H1 (cell line): ENCODE measurements around the gene SLC20A1. TPM values are rescaled to one million over a fixed set of nuclear protein-coding genes. Genes with fewer than 3 reads are reported as not detected.

Experiments
- CTCF ChIA-PET: fragments of 300-600 bp; sonication (Branson Sonifier 250); formaldehyde crosslinking; loops from one replicate; lab custom pipeline; 2021; ENCODE audit not compliant: partially characterized antibody; lab: Charles Lee
- POLR2A ChIA-PET: fragments of 300-600 bp; sonication (Branson Sonifier 250); formaldehyde crosslinking; loops from one replicate; lab custom pipeline; 2021; ENCODE audit warnings: inconsistent platforms; ENCODE audit not compliant: partially characterized antibody; lab: Charles Lee
- DNase-seq, 2 experiments: peaks; one replicate each; pipeline versions ENCODE4 v3.0.0 to v3.0.0-alpha.2; 2010 to 2022; ENCODE audit warnings: low spot score in 2 of 2, low read depth in 1 of 2, mixed read lengths in 1 of 2
- FAIRE-seq: peaks from 2 replicates; lab custom pipeline; 2011; peaks lifted over from hg19 to GRCh38; lab: Jason Lieb, UNC
- H2AFZ ChIP-seq: 2 replicates; pipeline ENCODE4 v1.8.1; 2012; ENCODE audit warnings: low read length, inconsistent platforms
- H2AK5ac ChIP-seq: 2 replicates; pipeline ENCODE4 v1.6.1; 2013; ENCODE audit warnings: low read depth, low read length
- H2BK120ac ChIP-seq: replicated peaks from 2 replicates; pipeline ENCODE3; 2013; ENCODE audit warnings: low read depth, low read length, inconsistent platforms
- H2BK12ac ChIP-seq: 2 replicates; pipeline ENCODE4 v1.6.1; 2013; ENCODE audit warnings: low read depth, low read length
- H2BK15ac ChIP-seq: 2 replicates; pipeline ENCODE4 v1.6.1; 2013; ENCODE audit warnings: low read length
- H2BK20ac ChIP-seq: 2 replicates; pipeline ENCODE4 v1.6.1; 2013; ENCODE audit warnings: low read length
- H2BK5ac ChIP-seq: 2 replicates; pipeline ENCODE4 v1.6.1; 2013; ENCODE audit warnings: low read depth, low read length
- H3K14ac ChIP-seq: 2 replicates; pipeline ENCODE4 v1.6.1; 2013; ENCODE audit warnings: inconsistent platforms; ENCODE audit not compliant: insufficient read length
- H3K18ac ChIP-seq: 2 replicates; pipeline ENCODE4 v1.6.1; 2013; ENCODE audit warnings: low read length; ENCODE audit errors: extremely low read depth
- H3K23ac ChIP-seq: 2 replicates; pipeline ENCODE4 v1.6.1; 2013; ENCODE audit warnings: inconsistent platforms; ENCODE audit not compliant: insufficient read length
- H3K23me2 ChIP-seq: 2 replicates; pipeline ENCODE4 v1.6.1; 2013; ENCODE audit warnings: low read depth, low read length
- H3K27ac ChIP-seq: 2 replicates; pipeline ENCODE4 v1.6.1; 2011; ENCODE audit warnings: low read depth, low read length, inconsistent platforms
- H3K27me3 ChIP-seq, 4 experiments: replicated peaks in 1 of 4; 1 replicate in 1 of 4; 2 replicates in 3 of 4; pipeline versions ENCODE4 v1.6.1 to v1.8.1; 2011 to 2013; ENCODE audit warnings: low read length in 3 of 4, mild to moderate bottlenecking in 3 of 4, inconsistent platforms in 2 of 4, mixed read lengths in 2 of 4, moderate library complexity in 1 of 4; ENCODE audit not compliant: control insufficient read depth in 3 of 4, insufficient read depth in 3 of 4; ENCODE audit errors: extremely low read depth in 1 of 4
- H3K36me3 ChIP-seq, 4 experiments: 2 replicates each; pipeline versions ENCODE4 v1.6.1 to v1.8.1; 2011 to 2013; ENCODE audit warnings: mild to moderate bottlenecking in 4 of 4, low read length in 3 of 4, moderate library complexity in 2 of 4, control low read depth in 1 of 4, inconsistent platforms in 1 of 4; ENCODE audit not compliant: insufficient read depth in 4 of 4, control insufficient read depth in 2 of 4
- H3K4ac ChIP-seq: replicated peaks from 2 replicates; pipeline ENCODE3; 2013; ENCODE audit warnings: low read length, low read depth, mixed read lengths, inconsistent platforms; ENCODE audit not compliant: insufficient read length
- H3K4me1 ChIP-seq, 4 experiments: replicated peaks in 1 of 4; 1 replicate in 1 of 4; 2 replicates in 3 of 4; pipeline versions ENCODE4 v1.6.1 to v1.8.1; 2011 to 2013; ENCODE audit warnings: low read length in 3 of 4, inconsistent platforms in 2 of 4, mixed read lengths in 1 of 4; ENCODE audit not compliant: insufficient read depth in 4 of 4, control insufficient read depth in 3 of 4
- H3K4me2 ChIP-seq, 2 experiments: 2 replicates each; pipeline versions ENCODE4 v1.6.1 to v1.8.1; 2011 to 2013; ENCODE audit warnings: low read depth in 2 of 2, low read length in 2 of 2, control low read depth in 1 of 2, inconsistent platforms in 1 of 2, mild to moderate bottlenecking in 1 of 2; ENCODE audit not compliant: insufficient read depth in 1 of 2
- H3K4me3 ChIP-seq, 4 experiments: fragments of 200-600, 300-600 bp in 1 of 4; sonication (generic), shearing (Covaris generic), sonication (Bioruptor Twin) in 1 of 4; 2 replicates each; pipeline versions ENCODE4 v1.5.1 to v1.8.1; 2011 to 2016; ENCODE audit warnings: low read length in 4 of 4, low read depth in 3 of 4, control low read depth in 2 of 4, inconsistent platforms in 2 of 4, mild to moderate bottlenecking in 2 of 4, mixed read lengths in 1 of 4, moderate library complexity in 1 of 4; ENCODE audit not compliant: insufficient read depth in 2 of 4; ENCODE audit errors: extremely low read depth in 1 of 4
- H3K56ac ChIP-seq: replicated peaks from 2 replicates; pipeline ENCODE3; 2013; ENCODE audit warnings: low read depth, mild to moderate bottlenecking, mixed read lengths, low read length, inconsistent platforms; ENCODE audit not compliant: insufficient read length
- H3K79me1 ChIP-seq: 2 replicates; pipeline ENCODE4 v1.6.1; 2013; ENCODE audit warnings: low read depth, low read length, control low read depth
- H3K79me2 ChIP-seq, 2 experiments: 2 replicates each; pipeline versions ENCODE4 v1.6.1 to v1.8.1; 2012 to 2013; ENCODE audit warnings: low read length in 2 of 2, mild to moderate bottlenecking in 2 of 2, inconsistent platforms in 1 of 2; ENCODE audit not compliant: insufficient read depth in 2 of 2, control insufficient read depth in 1 of 2
- H3K9ac ChIP-seq, 4 experiments: replicated peaks in 1 of 4; 1 replicate in 1 of 4; 2 replicates in 3 of 4; pipeline versions ENCODE4 v1.6.1 to v1.8.1; 2011 to 2013; ENCODE audit warnings: low read depth in 3 of 4, low read length in 3 of 4, control low read depth in 2 of 4, mild to moderate bottlenecking in 2 of 4, moderate library complexity in 2 of 4, inconsistent platforms in 1 of 4; ENCODE audit errors: extremely low read depth in 1 of 4
- H3K9me3 ChIP-seq, 2 experiments: 2 replicates each; pipeline versions ENCODE4 v1.6.1 to v1.8.1; 2012 to 2013; ENCODE audit warnings: mild to moderate bottlenecking in 2 of 2, moderate library complexity in 2 of 2, control low read depth in 1 of 2, inconsistent platforms in 1 of 2, low read depth in 1 of 2, low read length in 1 of 2, mixed read lengths in 1 of 2; ENCODE audit not compliant: insufficient read depth in 2 of 2
- H4K20me1 ChIP-seq, 2 experiments: replicated peaks in 1 of 2; 2 replicates each; pipeline versions ENCODE3 to v1.8.1; 2011 to 2013; ENCODE audit warnings: inconsistent platforms in 2 of 2, low read length in 2 of 2, mild to moderate bottlenecking in 1 of 2; ENCODE audit not compliant: insufficient read depth in 2 of 2, control insufficient read depth in 1 of 2
- H4K5ac ChIP-seq: 2 replicates; pipeline ENCODE4 v1.6.1; 2013; ENCODE audit warnings: low read length, low read depth, mixed read lengths, inconsistent platforms; ENCODE audit not compliant: insufficient read length
- H4K8ac ChIP-seq: 2 replicates; pipeline ENCODE4 v1.8.0; 2013; ENCODE audit warnings: mild to moderate bottlenecking, moderate library complexity, low read length, inconsistent platforms; ENCODE audit not compliant: insufficient read depth; ENCODE audit errors: extremely low read depth
- H4K91ac ChIP-seq: replicated peaks from 2 replicates; pipeline ENCODE3; 2013; ENCODE audit warnings: low read length, mixed read lengths, inconsistent platforms; ENCODE audit not compliant: insufficient read length
- ASH2L ChIP-seq: fragments of 200-600, 300-600 bp; sonication (generic); IDR thresholded peaks from one replicate; pipeline ENCODE4 v1.7.1; 2017; ENCODE audit warnings: low read length
- POU5F1 ChIP-seq: IDR thresholded peaks from 2 replicates; pipeline ENCODE4 v1.6.1; 2011; ENCODE audit warnings: low read depth, mild to moderate bottlenecking, low read length, moderate library complexity
- RAD21 ChIP-seq, 2 experiments: IDR thresholded peaks in 1 of 2; conservative IDR thresholded peaks in 1 of 2; 2 replicates each; pipeline ENCODE4 v1.6.1; 2011; ENCODE audit warnings: low read depth in 2 of 2, low read length in 2 of 2, improper control_type of control experiment in 1 of 2, inconsistent platforms in 1 of 2, mild to moderate bottlenecking in 1 of 2, moderate library complexity in 1 of 2
- RFX5 ChIP-seq: IDR thresholded peaks from 2 replicates; pipeline ENCODE4 v1.6.1; 2011; ENCODE audit warnings: low read depth, low read length, improper control_type of control experiment, borderline replicate concordance
- SIRT6 ChIP-seq: IDR thresholded peaks from one replicate; pipeline ENCODE4 v1.7.1; 2012; ENCODE audit warnings: low read length, inconsistent platforms
- SRF ChIP-seq: IDR thresholded peaks from 2 replicates; pipeline ENCODE4 v1.6.1; 2011; ENCODE audit warnings: mild to moderate bottlenecking, low read depth, low read length, moderate library complexity
- WGBS, 2 experiments: shearing (Covaris generic) in 1 of 2; methylation state at CpG; one replicate each; pipeline versions ENCODE4 v1.1.6 to v1.1.7; 2013 to 2015; ENCODE audit warnings: low lambda C conversion rate in 2 of 2, mixed read lengths in 2 of 2, inconsistent platforms in 1 of 2, low coverage in 1 of 2, missing lambda C conversion rate in 1 of 2; ENCODE audit not compliant: insufficient replicate concordance in 2 of 2, insufficient coverage in 1 of 2, insufficient read length in 1 of 2; ENCODE audit errors: extremely low coverage in 1 of 2, missing lambda C conversion rate in 1 of 2; 5-methylcytosine and 5-hydroxymethylcytosine counted together
- polyA plus RNA-seq, 7 experiments: library from polyadenylated mRNA; depleted of rRNA in 3 of 7; stranded (reverse) in 5 of 7; unstranded in 2 of 7; fragments of >200 nt in 5 of 7; fragments of 200-250 nt in 2 of 7; gene quantifications; 1 replicate in 5 of 7; 2 replicates in 1 of 7; 4 replicates in 1 of 7; pipeline versions ENCODE4 v1.2.1 to v1.2.3, GENCODE V29; 2011 to 2013; ENCODE audit warnings: missing spikeins in 2 of 7, mixed read lengths in 2 of 7
- total RNA-seq: library from RNA; stranded (reverse); fragmentation: NEBNext Ultra II Directional; extraction: Animal tissue kit (Norgen Biotek cat#: 25700); gene quantifications from 2 replicates; pipeline ENCODE4 v1.2.1, GENCODE V29; 2021

Gene SLC20A1
- total and polyA plus RNA-seq, 2 of the 8 experiments (the other 6 are each of a cell fraction or from before 2014, with no cell fraction given), result 42.6 to 105 TPM

- FAIRE-seq, result no peak
- H2BK5ac ChIP-seq, result no peak overlapping the region
- POLR2A ChIA-PET, result interaction anchor here (1.2 to 15.0 kb wide), 3 partner anchors 10 to 18 kb away, joined by 3 to 146 read pairs (median 5); no protein-coding TSS in a partner anchor
These were observed 27.3 kb downstream of the SLC20A1 start for GRCh38 chr2:112673008-112673407.

More at GRCh38 chr2:112673008-112673407, 27.3 kb downstream of the SLC20A1 start:
- Histone ChIP-seq H3K23ac (no peak overlapping the region), H3K36me3 (no peaks in the 10 kb centered on the region), H3K4ac (no peak overlapping the region), H3K4me1 (no peaks in the 10 kb centered on the region), H3K23me2 (no peaks in the 10 kb centered on the region), H2BK120ac (no peak overlapping the region), H4K91ac (no peak overlapping the region), H3K18ac (no peak overlapping the region), H2AFZ (no peak overlapping the region), H2BK15ac (no peak overlapping the region), H3K9ac (no peak overlapping the region), H3K79me1 (no peaks in the 10 kb centered on the region), H3K56ac (no peak overlapping the region), H3K4me2 (no peak overlapping the region), H4K8ac (no peak overlapping the region), H3K14ac (no peak overlapping the region), H3K4me3 (no peak overlapping the region), H3K79me2 (no peaks in the 10 kb centered on the region), H3K27ac (no peak overlapping the region), H4K20me1 (no peaks in the 10 kb centered on the region), H2BK12ac (no peak overlapping the region), H3K27me3 (0 out of 7 replicates have a peak, but pooled peaks cover 0 to 3% (median 1%) of the 10 kb centered on the region in 4 experiments), H2BK20ac (no peak overlapping the region), H3K9me3 (no peaks in the 10 kb centered on the region), H4K5ac (no peak overlapping the region), H2AK5ac (no peak overlapping the region)
- 88% methylated on average over 1 of the region's 1 CpG; no CpG with 5 or more reads in 1 of the 2 experiments for WGBS, 2 experiments
- CTCF ChIA-PET, result interaction anchor here (1.5 to 2.8 kb wide), 5 partner anchors 18 to 53 kb away, joined by 4 to 13 read pairs (median 5); no protein-coding TSS in a partner anchor
- no peak for DNase-seq
- TF ChIP-seq RAD21 (IDR thresholded peaks at IDR 0.05 in 1 of 2, conservative IDR thresholded peaks at IDR 0.05 in 1 of 2; ENCODE audit: low read depth in 2 of 2, low read length in 2 of 2) (no peak), POU5F1 (no peak), SRF (no peak), RFX5 (no peak), SIRT6 (no peak), ASH2L (no peak)
